NCI-H1417 (cell line): ENCODE data around the gene KIRREL3.

Experiments
- DNase-seq, 3 experiments: peaks; one replicate each; lab custom pipeline; 2025; lab: John Stamatoyannopoulos, UW

Gene KIRREL3

DNA sequence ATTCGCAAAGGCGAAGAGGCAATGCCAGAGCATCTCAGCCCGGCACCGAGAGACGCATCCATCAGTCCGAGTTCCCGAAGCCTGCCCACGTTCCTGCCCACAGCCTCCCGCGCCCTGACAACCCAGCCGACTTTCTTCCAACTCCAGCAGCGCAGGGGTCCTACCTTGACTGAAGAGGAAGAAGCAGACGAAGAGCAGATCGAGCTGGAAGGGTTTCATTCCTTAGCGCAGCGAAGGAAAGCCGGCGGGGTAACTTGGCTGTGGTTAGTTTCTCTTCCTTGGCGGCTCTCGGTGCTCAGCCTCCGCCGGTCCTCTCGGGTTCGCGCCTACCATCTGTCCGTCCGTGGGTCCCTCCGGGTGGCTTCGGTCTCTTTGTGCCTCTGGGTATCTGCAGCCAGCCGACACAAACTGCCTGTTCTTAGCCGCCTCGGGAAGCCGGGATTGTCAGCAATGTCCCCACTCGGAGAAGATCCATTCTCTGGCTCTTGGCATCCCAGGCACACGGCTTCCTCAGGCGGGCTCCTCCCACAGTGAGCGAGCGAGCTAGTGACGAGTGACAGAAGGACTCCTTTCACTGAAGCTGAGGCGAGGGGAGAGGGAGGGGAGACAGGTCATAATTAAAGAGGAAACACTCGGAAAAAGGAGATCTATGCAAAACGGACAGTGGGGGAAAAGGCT lies at the start of gene KIRREL3:
Gene KIRREL3, minus strand, starts transcription at position 480 of the 678 bp plus-strand sequence.
- peak in 1 of 3 experiments; percentile 36 for DNase-seq

DNA sequence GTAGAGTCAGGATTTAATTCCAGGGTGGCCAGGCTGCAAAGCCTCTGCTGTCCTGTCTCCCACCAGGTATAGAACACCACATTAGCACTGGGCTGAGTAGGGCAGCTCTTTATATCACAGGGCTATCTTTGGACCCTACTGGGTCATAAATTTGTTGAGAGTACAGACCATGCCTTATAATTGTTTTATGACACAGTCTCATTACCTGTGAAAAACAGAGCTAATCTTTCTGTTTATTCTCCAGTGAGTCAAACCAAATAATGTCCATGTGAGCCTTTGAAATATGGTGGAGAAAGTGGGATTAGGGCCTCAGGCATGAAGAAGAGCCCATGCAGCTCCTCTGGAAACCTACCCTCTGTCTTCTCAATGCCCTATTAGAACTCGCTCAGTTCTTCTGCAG lies 49.6 kb upstream of the KIRREL3 start:
- no peak for DNase-seq

DNA sequence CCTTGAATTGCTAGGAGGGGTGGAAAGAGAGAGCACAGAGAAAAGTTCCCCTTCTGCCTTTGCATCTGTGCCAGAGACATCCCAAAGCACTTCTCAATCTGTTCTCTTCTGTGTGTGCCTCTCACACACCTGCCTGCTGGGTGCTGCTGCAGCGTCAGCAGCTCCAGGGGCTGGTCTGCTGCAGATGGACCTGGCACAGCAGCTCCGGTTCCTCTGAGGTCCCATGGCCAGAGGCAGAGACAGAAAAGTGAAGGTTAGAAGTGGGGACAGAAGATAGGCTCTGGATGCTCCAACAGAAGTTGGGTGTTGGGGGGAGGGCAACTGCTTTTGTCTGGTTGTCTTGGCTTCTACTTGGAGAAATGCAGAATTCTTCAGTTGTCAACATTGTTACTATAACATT lies 48.9 kb upstream of the KIRREL3 start:
- no peak for DNase-seq

DNA sequence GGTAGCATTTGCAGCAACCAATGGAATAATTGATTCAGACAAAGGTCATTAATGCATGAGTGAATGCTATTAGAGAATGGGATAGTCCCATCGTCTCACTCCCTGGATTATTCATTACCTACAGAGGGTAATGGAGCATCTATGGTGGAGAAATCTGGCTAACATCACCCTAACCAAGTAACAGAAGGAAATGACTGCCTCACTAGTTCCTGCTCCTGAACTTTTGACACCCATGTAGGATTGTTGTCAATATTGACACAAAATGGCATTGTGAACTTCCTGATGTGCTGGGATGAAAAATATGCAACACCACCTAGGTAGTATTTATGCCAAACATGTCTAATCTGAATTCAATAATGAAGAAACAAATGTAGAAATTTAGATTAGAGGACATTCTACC lies 44.0 kb upstream of the KIRREL3 start:
- DNase-seq, result no peak

DNA sequence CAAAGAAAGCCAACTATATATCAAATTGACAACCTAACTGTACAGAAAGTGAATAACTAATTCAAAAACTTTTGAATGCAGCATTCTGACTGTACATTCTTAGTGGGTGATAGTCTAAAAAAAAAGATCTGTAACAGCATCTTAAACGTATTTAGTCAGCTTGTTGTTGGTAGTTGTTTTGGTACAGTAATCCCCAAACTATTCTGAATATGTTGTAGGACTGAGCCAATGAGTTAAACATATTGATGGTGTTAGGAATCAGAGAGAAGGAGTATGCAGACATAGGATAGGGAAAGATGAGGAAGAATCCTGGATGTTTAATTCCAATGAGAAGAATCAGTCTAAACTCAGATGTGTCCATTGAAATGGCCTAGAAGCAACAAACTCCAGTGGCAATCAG lies 41.9 kb upstream of the KIRREL3 start:
- DNase-seq, result no peak

DNA sequence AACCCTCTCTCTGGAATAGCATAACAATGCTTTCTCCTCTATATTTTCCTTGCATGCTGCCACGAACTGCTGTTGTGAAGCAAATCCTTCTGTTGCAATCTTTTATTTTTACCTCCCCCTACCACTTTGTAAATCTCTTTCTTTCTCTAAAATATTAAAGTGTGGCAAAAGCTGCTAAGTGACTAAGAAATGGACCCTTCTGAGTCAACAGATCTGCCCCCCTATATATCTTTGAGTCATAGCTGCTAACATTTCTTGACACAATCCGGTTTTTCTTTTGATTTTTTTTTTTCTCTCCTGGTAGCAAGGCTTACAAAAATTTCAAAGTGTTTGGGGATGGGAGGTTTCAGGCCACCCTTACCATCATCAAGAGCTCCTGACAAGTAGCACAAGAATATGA lies 39.0 kb upstream of the KIRREL3 start:
- DNase-seq, result no peak

DNA sequence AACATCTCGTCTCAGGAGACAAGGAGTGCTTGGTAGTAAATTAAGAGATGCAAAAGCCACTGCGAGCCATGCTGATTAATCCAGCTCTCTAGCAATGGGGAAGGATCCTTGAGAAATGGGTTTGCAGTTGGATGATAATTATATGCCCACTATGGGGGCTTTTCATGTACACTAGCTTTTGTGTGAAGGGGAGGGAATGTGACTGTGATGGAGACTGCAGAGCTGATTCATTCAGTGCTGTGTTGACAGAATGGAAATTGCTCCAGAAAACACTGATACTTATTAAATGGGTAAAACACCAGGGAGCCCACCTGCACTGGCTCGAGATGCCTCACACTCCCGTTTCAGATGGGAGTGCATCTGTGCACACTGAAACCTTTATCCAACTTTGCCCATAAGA lies 37.0 kb upstream of the KIRREL3 start:
- DNase-seq, result peak; percentile 42 to 90 (median 64)

DNA sequence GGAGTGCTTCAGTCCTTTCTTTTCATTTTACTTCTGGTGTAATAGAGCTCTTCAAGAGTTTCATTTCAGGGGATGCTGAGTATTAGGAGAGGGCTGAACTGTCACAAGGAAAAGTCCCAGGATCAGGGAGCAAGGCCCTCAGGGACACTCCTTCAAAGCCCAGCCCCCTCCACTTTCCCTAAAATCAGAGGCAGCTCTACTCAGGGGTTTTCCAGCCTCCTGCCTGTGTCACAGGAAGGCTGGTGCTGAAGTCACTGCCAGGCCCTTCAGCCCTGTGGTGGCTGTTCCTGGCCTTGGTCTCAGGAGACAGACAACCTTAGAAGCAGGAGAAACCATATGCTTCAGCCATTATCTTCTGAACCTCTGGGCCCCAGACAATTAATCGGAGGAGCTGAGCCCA lies 36.4 kb upstream of the KIRREL3 start:
- DNase-seq, result peak in 1 of 3 experiments; percentile 43

DNA sequence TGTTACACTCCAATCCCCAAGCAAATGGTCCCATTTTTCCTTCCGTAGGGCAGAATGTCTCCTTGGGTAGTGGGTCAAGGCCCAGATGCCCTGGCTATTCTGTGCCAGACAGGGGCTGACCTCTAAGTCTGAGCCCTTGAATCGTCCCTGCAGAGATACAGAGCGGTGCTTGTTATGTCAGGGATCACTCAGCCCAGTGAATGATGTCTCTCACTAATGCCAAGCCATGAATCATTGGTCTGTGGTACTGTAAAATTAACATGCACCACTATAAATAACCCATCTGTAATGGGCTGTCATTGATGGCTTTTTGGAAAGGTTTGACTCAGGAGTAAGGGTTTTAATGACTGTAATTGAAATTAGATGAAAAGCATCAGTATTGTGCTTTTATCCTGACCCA lies 35.3 kb upstream of the KIRREL3 start:
- DNase-seq, result peak in 1 of 3 experiments; percentile 59

DNA sequence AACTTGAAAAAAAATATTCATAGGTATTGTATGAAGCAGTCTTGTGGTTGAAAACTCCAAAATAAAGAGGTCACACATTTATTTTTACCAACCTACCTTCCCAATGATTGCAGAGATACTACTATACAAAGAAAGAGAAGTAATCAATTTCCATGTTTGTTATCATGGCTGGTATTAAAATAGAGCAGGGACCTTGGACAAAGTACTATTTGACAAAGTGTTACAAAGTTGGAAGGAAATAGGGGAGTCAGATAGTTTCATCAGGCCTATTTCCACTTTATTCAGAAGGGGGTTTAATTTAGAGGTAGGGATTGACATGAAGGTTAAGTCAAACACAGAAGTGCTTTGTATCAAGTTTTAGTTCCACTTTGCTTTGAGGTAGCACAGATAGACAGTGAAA lies 34.4 kb upstream of the KIRREL3 start:
- DNase-seq, result no peak

DNA sequence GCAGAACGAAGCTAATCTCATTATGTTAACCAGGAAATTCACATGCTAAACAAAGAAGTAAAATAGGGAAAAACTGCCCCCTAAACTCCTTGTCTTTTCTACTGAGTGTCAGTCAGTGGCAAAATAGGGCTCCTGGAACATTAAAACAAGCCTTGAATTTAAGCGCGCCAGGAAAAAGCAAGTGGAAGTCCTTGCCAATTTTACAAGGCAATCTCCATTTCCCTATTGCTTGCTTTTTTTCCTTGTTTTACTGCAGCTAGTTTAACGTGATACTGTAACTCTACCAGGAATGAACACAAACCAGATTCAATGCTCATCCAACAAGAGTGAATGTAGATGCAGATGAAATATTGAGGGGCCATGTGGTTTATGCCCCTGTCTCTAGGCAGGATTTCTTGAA lies 28.1 kb upstream of the KIRREL3 start:
- no peak for DNase-seq

DNA sequence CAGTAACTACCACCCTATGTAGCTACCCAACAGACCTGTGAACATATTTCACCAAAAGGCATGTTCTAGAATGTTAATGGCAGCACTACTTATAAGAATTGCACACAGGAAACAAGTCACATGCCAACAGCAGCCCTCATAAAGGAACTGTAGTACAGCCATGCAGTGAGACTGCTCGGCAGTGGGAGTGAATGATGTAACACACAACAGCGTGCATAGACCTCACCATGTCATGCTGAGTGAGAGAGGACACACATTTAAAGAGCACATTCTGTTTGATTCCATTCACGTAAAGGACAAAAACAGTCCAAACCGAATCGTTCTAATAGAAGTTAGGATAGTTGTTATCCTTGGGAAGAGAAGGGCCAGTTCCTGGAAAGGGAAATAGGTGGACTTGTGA lies 27.2 kb upstream of the KIRREL3 start:
- peak in 2 of 3 experiments; percentile 70 to 87 for DNase-seq

DNA sequence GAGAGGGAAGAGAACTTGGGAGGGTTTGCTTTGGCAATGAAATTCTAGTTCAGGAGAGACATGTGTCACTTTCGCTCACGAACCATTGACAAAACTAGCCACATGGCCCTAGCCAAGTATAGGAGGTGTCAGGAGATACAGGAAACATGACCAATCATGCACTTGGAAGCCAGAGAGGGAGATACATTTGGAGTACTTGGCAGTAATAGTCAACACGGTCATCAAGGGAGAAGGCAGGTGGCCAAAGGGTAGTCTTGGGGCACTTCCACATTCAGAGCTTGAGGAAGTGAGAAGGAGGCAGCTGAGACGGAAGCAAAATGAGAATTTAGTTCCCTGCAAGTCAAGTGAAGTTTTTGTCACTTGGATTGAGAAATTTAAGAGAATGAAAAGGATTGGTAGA lies 26.4 kb upstream of the KIRREL3 start:
- DNase-seq, result no peak

DNA sequence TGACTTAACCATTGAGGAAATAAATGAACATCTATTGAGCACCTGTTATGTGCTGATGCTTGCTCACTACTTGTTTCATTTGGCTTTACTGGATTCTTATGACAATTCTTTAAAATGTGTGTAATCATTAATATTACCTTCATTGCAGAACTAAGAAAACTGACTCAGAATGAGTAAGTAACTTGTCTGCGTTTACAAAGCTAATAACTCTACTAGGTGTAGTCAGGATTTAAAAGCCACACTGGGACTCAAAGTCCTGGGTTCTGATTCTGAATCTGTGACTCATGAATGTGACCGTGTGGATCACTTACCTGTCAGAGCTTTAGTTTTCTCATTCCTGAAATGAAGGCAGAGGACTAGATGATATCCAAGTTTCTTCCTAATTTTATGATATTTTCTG lies 23.4 kb upstream of the KIRREL3 start:
- DNase-seq, result no peak

DNA sequence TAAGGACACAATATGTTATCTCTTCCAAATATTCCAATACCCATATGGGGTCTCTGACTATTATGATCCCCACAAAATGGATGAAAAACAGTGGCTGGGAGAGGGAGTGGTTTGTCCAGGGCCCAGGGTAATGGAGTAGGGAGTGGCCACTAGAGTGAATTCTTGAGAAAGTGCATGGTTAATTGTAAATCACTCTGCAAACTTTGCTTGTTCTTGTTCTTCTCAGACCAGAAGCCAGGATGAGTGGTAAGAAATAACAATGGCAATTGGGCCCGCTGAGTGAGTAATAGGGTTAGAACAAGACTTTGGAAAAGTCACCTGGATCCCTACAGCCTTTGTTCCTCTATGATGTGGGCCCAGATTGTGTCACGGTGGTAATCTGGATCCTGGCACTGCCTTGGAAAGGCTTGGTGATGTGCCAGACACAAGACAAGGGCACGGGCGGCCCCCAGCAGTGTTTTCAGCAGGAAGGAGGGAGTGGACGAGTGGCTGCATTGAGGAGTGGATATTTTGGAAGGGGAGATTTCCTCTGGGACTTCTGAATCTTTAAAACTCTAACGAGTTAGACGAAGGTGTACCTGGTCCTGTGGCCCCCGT lies 18.2 kb upstream of the KIRREL3 start:
- no peak for DNase-seq

DNA sequence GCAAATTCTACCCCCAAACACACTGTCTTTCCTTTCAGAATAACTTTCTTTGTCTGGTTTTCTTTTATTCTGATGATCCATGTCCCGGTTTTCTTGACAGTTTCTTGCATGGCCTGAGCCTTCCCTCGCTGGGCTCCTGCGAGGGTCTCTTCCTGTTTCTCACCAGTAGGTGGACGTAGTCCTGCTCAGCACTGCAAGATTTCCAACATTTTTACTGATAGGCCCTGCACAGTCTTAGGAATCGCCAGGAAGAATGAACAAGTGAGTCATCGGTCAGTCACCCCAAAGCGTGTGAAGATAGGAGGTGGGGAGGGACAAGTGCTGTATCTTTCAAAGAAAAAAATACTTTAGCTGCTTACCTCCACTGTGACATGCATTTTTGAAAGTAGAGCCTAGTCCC lies 16.9 kb upstream of the KIRREL3 start:
- peak in 1 of 3 experiments; percentile 19 for DNase-seq

DNA sequence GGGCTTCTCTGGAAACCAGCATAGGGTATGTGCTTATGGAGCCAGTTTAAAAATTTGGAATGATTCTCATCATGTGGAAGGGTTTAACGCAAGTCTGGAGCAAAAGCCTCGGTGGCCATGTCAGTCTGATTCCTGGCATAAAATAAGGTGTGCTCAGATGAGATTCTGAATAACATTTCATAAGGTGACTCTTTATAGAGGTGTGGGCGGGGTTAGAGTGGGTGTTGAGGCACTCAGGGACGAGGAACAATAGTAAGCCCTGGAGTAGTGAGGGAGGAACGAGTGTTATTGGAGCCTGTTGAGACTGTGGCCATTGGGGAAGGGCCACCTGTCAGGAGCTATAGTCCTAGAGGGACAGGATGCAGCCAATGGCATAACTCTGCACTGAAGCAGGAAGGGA lies 13.0 kb upstream of the KIRREL3 start:
- DNase-seq, result no peak

DNA sequence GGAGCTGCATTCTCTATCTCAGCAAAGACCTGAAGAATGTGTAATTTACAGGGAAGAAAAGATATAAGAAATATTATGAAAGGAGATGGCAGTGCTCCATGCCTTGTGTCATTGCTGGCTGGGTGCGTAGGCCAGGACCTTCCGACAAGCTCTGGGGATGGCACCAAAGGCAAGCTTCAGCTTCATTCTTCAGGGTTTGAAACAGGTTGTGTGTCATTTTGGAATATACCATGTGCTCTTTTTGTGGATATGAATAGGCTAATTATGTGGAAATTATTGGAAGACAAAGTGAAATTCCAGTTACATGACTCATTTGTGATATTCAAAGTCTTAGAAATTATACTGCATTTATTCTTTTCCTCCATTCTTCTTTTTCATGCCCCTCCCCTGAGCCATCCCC lies 5.7 kb upstream of the KIRREL3 start:
- no peak for DNase-seq

DNA sequence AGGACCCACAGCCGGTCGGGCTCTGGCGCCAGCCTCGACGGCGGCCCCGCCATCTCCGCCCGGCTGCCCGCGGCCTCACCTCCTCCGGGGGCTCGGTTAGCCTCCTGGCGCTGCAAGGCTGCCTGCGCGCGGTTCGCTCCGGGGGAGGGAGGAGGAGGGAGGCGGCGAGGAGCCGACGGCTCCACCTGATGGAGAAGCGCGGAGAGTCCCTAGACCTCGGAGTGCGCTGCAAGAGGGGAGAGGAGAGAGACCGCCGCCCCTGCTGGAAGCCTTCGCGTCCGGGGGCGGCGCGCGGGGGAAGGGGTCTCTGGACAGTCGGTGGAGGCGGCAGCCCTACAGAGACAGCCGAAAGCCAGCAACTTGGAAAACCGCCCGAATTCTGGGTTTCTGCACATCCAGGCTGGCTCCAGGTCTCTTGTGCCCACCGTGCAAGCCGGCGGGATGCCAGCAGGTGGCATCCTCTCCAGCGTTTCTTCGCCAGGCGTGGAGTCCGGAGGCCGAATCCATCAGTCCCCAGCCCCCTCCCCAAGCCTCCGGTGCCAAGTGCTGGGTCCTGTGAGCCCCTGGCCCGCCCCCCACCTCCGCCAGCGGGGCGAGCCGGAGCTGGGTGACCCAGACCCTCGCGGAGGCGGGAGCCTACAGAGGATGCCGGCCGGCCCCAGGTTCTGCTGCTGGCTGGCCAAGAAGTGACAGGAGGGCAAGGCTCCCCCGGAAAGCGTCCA lies 2.9 kb upstream of the KIRREL3 start:
- DNase-seq, result peak; percentile 67 to 95 (median 95)

DNA sequence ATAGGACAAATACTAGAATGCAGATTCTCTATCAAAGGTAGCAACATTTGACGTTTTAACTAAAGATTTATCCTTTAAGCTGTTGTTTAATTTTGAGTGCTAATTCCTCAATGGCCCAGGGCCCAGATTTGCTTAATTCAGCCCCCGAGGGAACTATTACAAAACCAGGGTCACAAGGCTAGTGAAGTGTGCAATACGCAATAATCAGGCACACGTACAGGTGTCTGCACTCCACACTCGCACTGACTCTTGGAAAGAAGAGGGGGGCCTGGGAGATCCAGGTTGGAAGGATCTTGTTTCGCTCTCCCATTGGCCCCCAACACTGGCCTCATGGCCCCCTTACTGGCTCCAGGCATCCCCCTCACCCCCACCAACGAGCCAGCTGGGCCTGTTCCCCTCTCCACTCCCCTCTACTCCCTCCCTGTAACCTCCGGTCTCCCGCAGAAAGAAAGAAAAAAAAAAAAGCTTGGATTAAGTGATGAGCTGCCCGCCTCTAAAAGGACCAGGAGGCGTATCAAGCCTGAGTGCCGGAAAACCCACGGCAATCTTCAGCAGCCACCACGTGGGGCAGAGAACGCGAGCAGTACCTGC lies 2.2 kb upstream of the KIRREL3 start:
- no peak for DNase-seq

DNA sequence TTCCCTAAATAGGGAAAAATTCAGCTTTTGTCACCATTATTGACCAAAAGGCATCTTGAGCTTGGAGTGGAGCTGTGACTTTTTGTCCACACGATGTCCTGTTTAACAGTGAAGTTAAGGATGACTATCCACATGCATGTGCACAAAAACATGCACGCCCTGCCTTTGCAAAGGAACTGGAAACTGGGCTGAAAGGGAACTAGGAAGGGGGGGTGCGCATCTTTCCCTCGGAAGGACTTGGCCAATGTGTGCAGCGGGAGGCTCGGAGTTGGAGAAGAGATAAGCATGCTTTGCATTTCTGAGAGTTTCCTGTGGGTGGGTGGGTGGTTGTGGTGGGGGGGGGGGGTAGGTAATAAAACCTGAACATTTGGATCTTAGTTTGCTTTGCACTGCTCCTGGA lies 411 bp upstream of the KIRREL3 start:
- DNase-seq, result no peak

DNA sequence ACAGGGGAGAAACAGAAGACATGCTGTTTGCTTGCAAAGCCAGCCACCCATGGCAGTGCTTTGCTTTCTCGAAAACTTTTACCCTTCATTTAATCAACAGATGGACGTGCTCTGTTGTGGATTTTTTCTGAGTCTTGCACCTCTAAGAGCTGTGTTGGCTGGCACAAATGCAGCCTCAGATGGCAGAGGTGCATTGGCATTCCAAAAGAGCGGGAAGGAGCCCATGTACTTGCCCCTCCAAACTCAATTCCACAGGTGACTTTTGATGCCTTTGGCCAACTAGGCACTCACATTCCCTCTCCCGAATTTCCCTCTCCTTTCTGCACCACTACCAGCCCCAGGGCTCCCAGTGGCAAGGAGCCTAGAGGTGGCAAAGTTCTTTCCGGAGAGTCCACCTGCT lies 1.2 kb downstream of the KIRREL3 start:
- no peak for DNase-seq

DNA sequence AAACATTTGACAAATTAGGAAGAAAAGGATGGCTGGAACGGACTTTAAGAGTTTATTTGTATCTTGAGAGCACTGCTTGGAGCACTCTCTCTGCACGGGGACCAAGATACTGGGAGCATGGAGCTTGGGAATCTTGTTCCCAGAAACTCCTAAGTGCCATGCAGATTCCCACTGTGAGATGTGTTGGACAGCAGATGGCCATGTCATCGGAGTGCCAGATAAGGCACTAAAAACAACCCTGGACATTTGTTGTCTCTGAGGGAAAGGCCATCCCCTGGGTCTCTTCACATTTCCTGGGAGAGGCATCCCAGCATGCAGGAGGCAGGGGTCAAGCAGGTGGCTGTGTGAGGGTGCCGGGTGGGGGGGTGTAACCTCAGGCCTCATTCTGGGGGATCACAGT lies 2.9 kb downstream of the KIRREL3 start:
- DNase-seq, result no peak
